ENCODE results near the gene MAP2. TPM values are rescaled to one million over a fixed set of nuclear protein-coding genes. Genes with fewer than 3 reads are reported as not detected.

The MAP2 gene
- total RNA-seq, 2 donors from 2014 or later = 0.18 to 0.33 TPM

GRCh38 chr2:209633911-209634310 lies 210.1 kb downstream of the MAP2 start:
- Mint-ChIP-seq H3K9me3 (no peaks in the 10 kb centered on the region), H3K36me3 (no peaks in the 10 kb centered on the region), H3K27ac (no peak overlapping the region)
- DNase-seq (ENCODE audit: low spot score in 2 of 2) (no peak), ATAC-seq (no peak)

- H3K36me3 Mint-ChIP-seq = no peaks in the 10 kb centered on the region
Observed at GRCh38 chr2:209636076-209636475, 212.2 kb downstream of the MAP2 start.

GRCh38 chr2:209637293-209637692 lies 213.4 kb downstream of the MAP2 start:
- H3K36me3 Mint-ChIP-seq = no peaks in the 10 kb centered on the region
- ATAC-seq (no peak), DNase-seq (ENCODE audit: low spot score in 2 of 2) (no peak)
- H3K9me3 Mint-ChIP-seq = peaks cover 0 to 5% of the 10 kb centered on the region in 2 donors
- H3K27ac Mint-ChIP-seq = no peak overlapping the region

More at GRCh38 chr2:209636076-209636475, 212.2 kb downstream of the MAP2 start:
- no peak for DNase-seq (ENCODE audit: low spot score in 2 of 2)
- H3K9me3 Mint-ChIP-seq = peaks cover 0 to 5% of the 10 kb centered on the region in 2 donors
- H3K27ac Mint-ChIP-seq = no peak overlapping the region
- no peak for ATAC-seq

GRCh38 chr2:209638346-209638745 lies 214.5 kb downstream of the MAP2 start:
- no peak for DNase-seq (ENCODE audit: low spot score in 2 of 2)
- ATAC-seq = peak; percentile 14 to 93
- H3K9me3 Mint-ChIP-seq = peaks cover 0 to 5% of the 10 kb centered on the region in 2 donors

GRCh38 chr2:209640358-209640757 lies 216.5 kb downstream of the MAP2 start:
- ATAC-seq (no peak), DNase-seq (ENCODE audit: low spot score in 2 of 2) (no peak)
- H3K9me3 Mint-ChIP-seq = peaks cover 0 to 5% of the 10 kb centered on the region in 2 donors
- no peak overlapping the region for H3K27ac Mint-ChIP-seq
- H3K36me3 Mint-ChIP-seq = no peaks in the 10 kb centered on the region

More at GRCh38 chr2:209638346-209638745, 214.5 kb downstream of the MAP2 start:
- Mint-ChIP-seq H3K36me3 (no peaks in the 10 kb centered on the region), H3K27ac (no peak overlapping the region)

GRCh38 chr2:209642146-209642820 lies 218.4 kb downstream of the MAP2 start:
- Mint-ChIP-seq H3K9me3 (peaks cover 0 to 5% of the 10 kb centered on the region in 2 donors), H3K27ac (no peak overlapping the region), H3K36me3 (no peaks in the 10 kb centered on the region)
- DNase-seq (ENCODE audit: low spot score in 2 of 2) (no peak), ATAC-seq (no peak)

GRCh38 chr2:209644842-209645241 lies 221.0 kb downstream of the MAP2 start:
- no peaks in the 10 kb centered on the region for H3K9me3 Mint-ChIP-seq
- H3K27ac Mint-ChIP-seq = no peak overlapping the region
- no peaks in the 10 kb centered on the region for H3K36me3 Mint-ChIP-seq
- no peak for DNase-seq (ENCODE audit: low spot score in 2 of 2)
- ATAC-seq = no peak

- H3K9me3 Mint-ChIP-seq = no peaks in the 10 kb centered on the region
- H3K27ac Mint-ChIP-seq = no peak overlapping the region
- no peak for ATAC-seq
- no peaks in the 10 kb centered on the region for H3K36me3 Mint-ChIP-seq
- DNase-seq (ENCODE audit: low spot score in 2 of 2) = no peak
Observed at GRCh38 chr2:209648714-209649113, 224.9 kb downstream of the MAP2 start.

GRCh38 chr2:209653134-209653533 lies 229.3 kb downstream of the MAP2 start:
- DNase-seq (ENCODE audit: low spot score in 2 of 2) (no peak), ATAC-seq (no peak)
- H3K27ac Mint-ChIP-seq = no peak overlapping the region
- H3K9me3 Mint-ChIP-seq = no peaks in the 10 kb centered on the region
- H3K36me3 Mint-ChIP-seq = no peaks in the 10 kb centered on the region

- ATAC-seq (no peak), DNase-seq (ENCODE audit: low spot score in 2 of 2) (no peak)
- Mint-ChIP-seq H3K36me3 (no peaks in the 10 kb centered on the region), H3K9me3 (no peaks in the 10 kb centered on the region), H3K27ac (no peak overlapping the region)
Observed at GRCh38 chr2:209661286-209661894, 237.5 kb downstream of the MAP2 start.

- no peak for ATAC-seq
Observed at GRCh38 chr2:209662021-209662420, 238.2 kb downstream of the MAP2 start.

GRCh38 chr2:209663139-209663538 lies 239.3 kb downstream of the MAP2 start:
- Mint-ChIP-seq H3K27ac (no peak overlapping the region), H3K9me3 (no peaks in the 10 kb centered on the region), H3K36me3 (no peaks in the 10 kb centered on the region)
- ATAC-seq = no peak
- no peak for DNase-seq (ENCODE audit: low spot score in 2 of 2)

More at GRCh38 chr2:209662021-209662420, 238.2 kb downstream of the MAP2 start:
- no peaks in the 10 kb centered on the region for H3K36me3 Mint-ChIP-seq
- no peak for DNase-seq (ENCODE audit: low spot score in 2 of 2)
- H3K9me3 Mint-ChIP-seq = no peaks in the 10 kb centered on the region
- H3K27ac Mint-ChIP-seq = no peak overlapping the region

- no peaks in the 10 kb centered on the region for H3K9me3 Mint-ChIP-seq
- no peak overlapping the region for H3K27ac Mint-ChIP-seq
- no peaks in the 10 kb centered on the region for H3K36me3 Mint-ChIP-seq
- ATAC-seq (no peak), DNase-seq (ENCODE audit: low spot score in 2 of 2) (no peak)
Observed at GRCh38 chr2:209663656-209664055, 239.8 kb downstream of the MAP2 start.

GRCh38 chr2:209666296-209666695 lies 242.4 kb downstream of the MAP2 start:
- ATAC-seq (no peak), DNase-seq (ENCODE audit: low spot score in 2 of 2) (no peak)
- Mint-ChIP-seq H3K36me3 (no peaks in the 10 kb centered on the region), H3K9me3 (no peaks in the 10 kb centered on the region), H3K27ac (no peak overlapping the region)

- Mint-ChIP-seq H3K36me3 (no peaks in the 10 kb centered on the region), H3K27ac (no peak overlapping the region), H3K9me3 (peaks cover 0 to 2% of the 10 kb centered on the region in 2 donors)
- DNase-seq (ENCODE audit: low spot score in 2 of 2) (no peak), ATAC-seq (no peak)
Observed at GRCh38 chr2:209671020-209671680, 247.3 kb downstream of the MAP2 start.

- peaks cover 0 to 4% of the 10 kb centered on the region in 2 donors for H3K9me3 Mint-ChIP-seq
- H3K36me3 Mint-ChIP-seq = no peaks in the 10 kb centered on the region
- no peak overlapping the region for H3K27ac Mint-ChIP-seq
- no peak for ATAC-seq
- DNase-seq (ENCODE audit: low spot score in 2 of 2) = no peak
Observed at GRCh38 chr2:209673811-209674210, 250.0 kb downstream of the MAP2 start.

- H3K9me3 Mint-ChIP-seq = peaks cover 0 to 4% of the 10 kb centered on the region in 2 donors
- ATAC-seq = no peak
- DNase-seq (ENCODE audit: low spot score in 2 of 2) = no peak
- H3K36me3 Mint-ChIP-seq = no peaks in the 10 kb centered on the region
- H3K27ac Mint-ChIP-seq = no peak overlapping the region
Observed at GRCh38 chr2:209680596-209680995, 256.7 kb downstream of the MAP2 start.

All from activated naive CD4-positive, alpha-beta T cell treated with anti-CD3 and anti-CD28 coated beads, Interleukin-2, amount 50 U/mL, for 72 hours (primary cell).